Left ventricle myocardium inferior (tissue), 1 donor: ENCODE data around the gene SEC22C. TPM values are rescaled to one million over a fixed set of nuclear protein-coding genes. Genes with fewer than 3 reads are reported as not detected.

ENCODE experiments used
- DNase-seq: peaks from one replicate; pipeline ENCODE4 v3.0.0-alpha.2; 2020
- H3K27ac ChIP-seq: fragments of 200-600 bp; replicated peaks from 2 replicates; pipeline ENCODE4 v1.8.0; 2021
- H3K27me3 ChIP-seq: fragments of 200-600 bp; 2 replicates; pipeline ENCODE4 v1.8.0; 2021; ENCODE audit warnings: low read depth
- H3K36me3 ChIP-seq: fragments of 200-600 bp; 2 replicates; pipeline ENCODE4 v1.8.0; 2021
- H3K4me1 ChIP-seq: fragments of 200-600 bp; 2 replicates; pipeline ENCODE4 v1.8.0; 2021
- H3K4me3 ChIP-seq: fragments of 200-600 bp; 2 replicates; pipeline ENCODE4 v1.8.0; 2021; ENCODE audit warnings: mild to moderate bottlenecking, moderate library complexity
- H3K9me3 ChIP-seq: fragments of 200-600 bp; replicated peaks from 2 replicates; pipeline ENCODE4 v1.8.0; 2021
- CTCF ChIP-seq: fragments of 200-600 bp; IDR thresholded peaks from 2 replicates; pipeline ENCODE4 v1.8.0; 2021; ENCODE audit warnings: antibody characterized with exemption, mild to moderate bottlenecking, borderline replicate concordance
- intact Hi-C: fragments of 100-400 bp; cut with micrococcal nuclease; formaldehyde crosslinking; loops from one replicate; pipeline ENCODE4 v1.11.0; 2022
- total RNA-seq: library from RNA; stranded (reverse); fragmentation: NEBNext Ultra II Directional; extraction: Animal tissue kit (Norgen Biotek cat#: 25700); gene quantifications from one replicate; pipeline ENCODE4 v1.2.1, GENCODE V29; 2021
- donor health status: DM: no; HTN: yes; CAD: no; lungs with severe emphysema.

Gene SEC22C
- total RNA-seq, 1 donor from 2014 or later: 23.0 TPM

- TF ChIP-seq CTCF: no peak
- intact Hi-C loops: no loop called here
- no peak for DNase-seq
Observed at GRCh38 chr3:42511736-42512135, 70.0 kb downstream of the SEC22C start.

GRCh38 chr3:42511201-42511600 lies 70.6 kb downstream of the SEC22C start:
- Histone ChIP-seq H3K36me3 (no peaks in the 10 kb centered on the region), H3K27me3 (no peaks in the 10 kb centered on the region), H3K27ac (peak overlapping the region; percentile 60), H3K4me1 (peaks cover 59% of the 10 kb centered on the region), H3K4me3 (no peak overlapping the region), H3K9me3 (no peaks in the 10 kb centered on the region)
- no peak for DNase-seq
- intact Hi-C loops: no loop called here
- TF ChIP-seq CTCF: no peak

More at GRCh38 chr3:42511736-42512135, 70.0 kb downstream of the SEC22C start:
- H3K36me3 ChIP-seq: no peaks in the 10 kb centered on the region
- H3K4me1 ChIP-seq: peaks cover 65% of the 10 kb centered on the region
- H3K4me3 ChIP-seq: no peak overlapping the region
- no peaks in the 10 kb centered on the region for H3K27me3 ChIP-seq
- H3K9me3 ChIP-seq: no peaks in the 10 kb centered on the region
- peak overlapping the region; percentile 60 for H3K27ac ChIP-seq

- Histone ChIP-seq H3K36me3 (no peaks in the 10 kb centered on the region), H3K27me3 (no peaks in the 10 kb centered on the region), H3K9me3 (no peaks in the 10 kb centered on the region), H3K4me3 (no peak overlapping the region), H3K4me1 (peaks cover 51% of the 10 kb centered on the region), H3K27ac (peak overlapping the region; percentile 60)
- no peak for DNase-seq
- no peak for TF ChIP-seq CTCF
- intact Hi-C loops: no loop called here
Observed at GRCh38 chr3:42510325-42510724, 71.4 kb downstream of the SEC22C start.

- H3K27me3 ChIP-seq: no peaks in the 10 kb centered on the region
- H3K9me3 ChIP-seq: no peaks in the 10 kb centered on the region
- intact Hi-C loops: no loop called here
- no peak for DNase-seq
- H3K27ac ChIP-seq: no peak overlapping the region
- H3K36me3 ChIP-seq: no peaks in the 10 kb centered on the region
- TF ChIP-seq CTCF: no peak
- H3K4me1 ChIP-seq: peaks cover 42% of the 10 kb centered on the region
- no peak overlapping the region for H3K4me3 ChIP-seq
Observed at GRCh38 chr3:42509111-42509510, 72.7 kb downstream of the SEC22C start.

- H3K9me3 ChIP-seq: no peaks in the 10 kb centered on the region
- H3K4me1 ChIP-seq: peaks cover 36% of the 10 kb centered on the region
- no peak for DNase-seq
- no peaks in the 10 kb centered on the region for H3K27me3 ChIP-seq
- H3K4me3 ChIP-seq: no peak overlapping the region
- H3K27ac ChIP-seq: no peak overlapping the region
- H3K36me3 ChIP-seq: no peaks in the 10 kb centered on the region
- TF ChIP-seq CTCF: no peak
- intact Hi-C loops: no loop called here
Observed at GRCh38 chr3:42508562-42508961, 73.2 kb downstream of the SEC22C start.
